Esophagus muscularis mucosa (tissue), 4 donors: ENCODE results near the gene SLC24A4.

ENCODE experiments used
- EP300 ChIP-seq: sonication (generic); formaldehyde crosslinking; IDR thresholded peaks from one replicate; pipeline ENCODE4 v1.6.1; 2017; ENCODE audit warnings: antibody characterized with exemption
- POLR2A ChIP-seq: fragments of 450-650 bp; IDR thresholded peaks from one replicate; pipeline ENCODE4 v1.6.1; 2017; ENCODE audit warnings: antibody characterized with exemption, moderate library complexity, mild to moderate bottlenecking, low read depth
- POLR2AphosphoS5 ChIP-seq, 2 donors: sonication (generic); formaldehyde crosslinking; IDR thresholded peaks; one replicate each; pipeline ENCODE4 v1.6.1; 2017; ENCODE audit warnings: antibody characterized with exemption in 2 of 2
- TF ChIP-seq, protein P1 (sequence below), 3 experiments: fragments of 200-600 bp in 2 of 3; fragments of 450-650 bp in 1 of 3; sonication (generic) in 2 of 3; IDR thresholded peaks; one replicate each; pipeline ENCODE4 v1.5.1; 2017 to 2019; ENCODE audit warnings: antibody characterized with exemption in 3 of 3, mild to moderate bottlenecking in 2 of 3, moderate library complexity in 1 of 3

DNA sequence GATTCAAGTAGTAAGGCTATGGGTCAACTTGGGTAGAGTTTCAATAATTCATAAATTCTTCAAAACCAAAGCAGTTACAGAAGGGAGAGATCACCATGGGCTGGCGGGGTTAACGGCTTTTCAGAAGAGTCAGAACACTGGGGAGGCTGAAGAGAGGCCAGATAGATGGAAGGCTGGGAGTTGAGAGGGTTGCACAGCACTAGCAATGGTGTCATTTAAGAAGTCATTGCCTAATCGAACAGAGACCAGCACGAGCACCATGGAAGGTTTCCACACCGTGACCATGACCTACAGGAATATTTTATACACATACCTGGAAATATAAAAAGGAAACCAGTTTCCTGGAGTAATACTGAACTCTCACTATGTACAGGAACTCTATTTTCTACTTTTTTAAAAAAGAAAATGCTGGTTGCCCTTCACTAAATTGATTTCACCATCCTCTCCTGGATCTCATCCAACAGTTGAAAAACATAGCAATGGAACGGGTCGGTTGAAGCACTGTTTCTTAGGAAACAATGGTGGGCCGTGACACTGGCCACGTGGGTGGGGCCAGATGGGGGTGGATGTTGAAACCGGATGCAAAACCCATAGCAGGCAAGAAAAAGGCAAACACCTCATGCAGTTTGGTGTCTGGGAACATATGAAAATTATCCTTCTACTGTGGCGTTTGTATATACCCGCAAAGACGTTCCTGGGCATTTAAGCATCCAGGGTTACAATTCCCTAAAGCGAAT lies 152.7 kb downstream of the SLC24A4 start:
- TF ChIP-seq POLR2AphosphoS5 (IDR thresholded peaks at IDR 0.05) (peak; percentile 27 to 66), POLR2A (no peak), EP300 (no peak)
- TF ChIP-seq, protein P1, sequence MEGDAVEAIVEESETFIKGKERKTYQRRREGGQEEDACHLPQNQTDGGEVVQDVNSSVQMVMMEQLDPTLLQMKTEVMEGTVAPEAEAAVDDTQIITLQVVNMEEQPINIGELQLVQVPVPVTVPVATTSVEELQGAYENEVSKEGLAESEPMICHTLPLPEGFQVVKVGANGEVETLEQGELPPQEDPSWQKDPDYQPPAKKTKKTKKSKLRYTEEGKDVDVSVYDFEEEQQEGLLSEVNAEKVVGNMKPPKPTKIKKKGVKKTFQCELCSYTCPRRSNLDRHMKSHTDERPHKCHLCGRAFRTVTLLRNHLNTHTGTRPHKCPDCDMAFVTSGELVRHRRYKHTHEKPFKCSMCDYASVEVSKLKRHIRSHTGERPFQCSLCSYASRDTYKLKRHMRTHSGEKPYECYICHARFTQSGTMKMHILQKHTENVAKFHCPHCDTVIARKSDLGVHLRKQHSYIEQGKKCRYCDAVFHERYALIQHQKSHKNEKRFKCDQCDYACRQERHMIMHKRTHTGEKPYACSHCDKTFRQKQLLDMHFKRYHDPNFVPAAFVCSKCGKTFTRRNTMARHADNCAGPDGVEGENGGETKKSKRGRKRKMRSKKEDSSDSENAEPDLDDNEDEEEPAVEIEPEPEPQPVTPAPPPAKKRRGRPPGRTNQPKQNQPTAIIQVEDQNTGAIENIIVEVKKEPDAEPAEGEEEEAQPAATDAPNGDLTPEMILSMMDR (IDR thresholded peaks at IDR 0.05): no peak
